ENCODE measurements around the gene CHL1.

- TF ChIP-seq GATA3 (IDR thresholded peaks at IDR 0.05; ENCODE audit: low read depth, low read length) (no peak), GATA2 (IDR thresholded peaks at IDR 0.05; ENCODE audit: low read depth, low read length) (no peak)
These were observed 3.3 kb downstream of the CHL1 start for GRCh38 chr3:199835-200234.
